Activated T-helper 1 cell treated with anti-CD3 and anti-CD28 coated beads, Interleukin-12 subunit alpha, Interleukin-12 subunit beta, Interleukin-2, Interleukin-4 antibody, amounts not matched to agents 30 ng/mL and 10 ng/mL and 1 ng/mL, durations not matched to agents 14 hours and 24 hours and 36 hours (primary cell): ENCODE data around the gene HRK. TPM values are rescaled to one million over a fixed set of nuclear protein-coding genes. Genes with fewer than 3 reads are reported as not detected.

ENCODE experiments used
- DNase-seq: peaks from one replicate; pipeline ENCODE4 v3.0.0; 2021; ENCODE audit warnings: low spot score
- H3K27ac Mint-ChIP-seq: one replicate; pipeline ENCODE4 v1.8.0; 2021; ENCODE audit warnings: mild to moderate bottlenecking, mixed read lengths
- H3K27me3 Mint-ChIP-seq: one replicate; pipeline ENCODE4 v1.8.0; 2022; ENCODE audit warnings: mild to moderate bottlenecking, moderate library complexity, mixed read lengths; ENCODE audit not compliant: insufficient read depth
- H3K36me3 Mint-ChIP-seq: one replicate; pipeline ENCODE4 v1.8.0; 2021; ENCODE audit warnings: low read depth, mixed read lengths
- H3K4me1 Mint-ChIP-seq: one replicate; pipeline ENCODE4 v1.8.0; 2021; ENCODE audit warnings: low read depth, mixed read lengths
- H3K4me3 Mint-ChIP-seq: one replicate; pipeline ENCODE4 v1.8.0; 2021; ENCODE audit warnings: mild to moderate bottlenecking, moderate library complexity, mixed read lengths
- H3K9me3 Mint-ChIP-seq: one replicate; pipeline ENCODE4 v1.8.0; 2021; ENCODE audit warnings: mixed read lengths
- intact Hi-C: fragments of 100-400 bp; cut with micrococcal nuclease; formaldehyde crosslinking; loops from one replicate; pipeline ENCODE4 v1.15.1; 2024
- total RNA-seq: library from RNA; stranded (reverse); gene quantifications from 2 replicates; pipeline ENCODE4 v1.2.3, GENCODE V29; 2022

HRK gene
- total RNA-seq, 1 donor from 2014 or later, result not detected

DNA sequence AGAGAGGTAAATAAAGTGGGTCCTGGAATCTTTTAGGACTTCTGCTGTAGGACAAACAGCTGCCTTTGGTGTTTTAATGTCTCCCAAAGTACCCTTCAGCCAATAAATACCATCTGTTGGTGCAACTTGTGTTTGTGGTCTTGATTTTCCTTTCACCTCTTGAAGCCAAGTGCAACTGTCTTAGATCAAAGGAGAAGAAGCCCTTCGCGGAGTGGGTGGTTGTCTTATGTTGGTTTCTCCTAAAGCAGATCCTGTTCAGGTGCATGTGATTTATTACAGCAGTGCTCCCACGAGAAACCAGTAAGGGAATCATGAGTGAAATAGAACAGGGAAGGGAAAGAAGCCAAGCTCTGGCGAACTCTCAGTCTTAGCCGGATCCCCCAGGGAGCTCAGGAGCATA lies 27.7 kb downstream of the HRK start:
- peaks cover 11% of the 10 kb centered on the region for H3K27me3 Mint-ChIP-seq
- H3K9me3 Mint-ChIP-seq, result no peaks in the 10 kb centered on the region
- H3K4me3 Mint-ChIP-seq, result no peak overlapping the region

DNA sequence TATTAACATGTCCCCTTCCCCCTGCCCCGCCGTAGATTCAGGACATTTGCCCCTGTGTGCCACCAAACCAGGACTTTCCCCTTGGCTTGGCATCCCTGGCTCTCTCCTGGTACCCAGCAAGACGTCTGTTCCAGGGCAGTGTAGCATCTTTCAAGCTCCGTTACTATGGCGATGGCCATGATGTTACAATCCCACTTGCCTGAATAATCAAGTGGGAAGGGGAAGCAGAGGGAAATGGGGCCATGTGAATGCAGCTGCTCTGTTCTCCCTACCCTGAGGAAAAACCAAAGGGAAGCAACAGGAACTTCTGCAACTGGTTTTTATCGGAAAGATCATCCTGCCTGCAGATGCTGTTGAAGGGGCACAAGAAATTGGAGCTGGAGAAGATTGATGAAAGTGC lies 28.9 kb downstream of the HRK start:
- Mint-ChIP-seq H3K4me1 (no peaks in the 10 kb centered on the region), H3K4me3 (no peak overlapping the region), H3K27ac (no peak overlapping the region), H3K27me3 (peaks cover 2% of the 10 kb centered on the region), H3K9me3 (no peaks in the 10 kb centered on the region), H3K36me3 (no peaks in the 10 kb centered on the region)
- DNase-seq, result no peak
- intact Hi-C loops, result no loop called here

More for the DNA sequence above, 27.7 kb downstream of the HRK start:
- Mint-ChIP-seq H3K27ac (no peak overlapping the region), H3K4me1 (no peaks in the 10 kb centered on the region), H3K36me3 (no peaks in the 10 kb centered on the region)
- no peak for DNase-seq
- intact Hi-C loops, result no loop called here

DNA sequence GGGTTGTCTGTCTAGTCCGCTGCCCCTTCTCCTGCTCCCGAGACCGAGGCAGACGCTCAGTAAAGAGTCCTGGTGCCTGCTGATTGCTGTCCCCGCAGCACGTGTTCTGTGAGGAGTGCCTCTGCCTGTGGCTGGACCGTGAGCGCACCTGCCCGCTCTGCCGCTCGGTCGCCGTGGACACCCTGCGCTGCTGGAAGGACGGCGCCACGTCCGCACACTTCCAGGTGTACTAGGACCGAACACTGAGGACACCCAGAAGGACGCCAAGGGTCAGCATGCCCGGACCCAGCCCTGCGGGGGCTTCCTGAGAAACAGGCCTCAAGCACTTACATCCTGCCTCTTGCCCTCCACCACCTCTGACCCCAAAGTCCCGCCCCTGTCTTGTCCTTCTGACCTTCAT lies 32.0 kb downstream of the HRK start:
- H3K4me3 Mint-ChIP-seq, result no peak overlapping the region
- intact Hi-C loops, result no loop called here

DNA sequence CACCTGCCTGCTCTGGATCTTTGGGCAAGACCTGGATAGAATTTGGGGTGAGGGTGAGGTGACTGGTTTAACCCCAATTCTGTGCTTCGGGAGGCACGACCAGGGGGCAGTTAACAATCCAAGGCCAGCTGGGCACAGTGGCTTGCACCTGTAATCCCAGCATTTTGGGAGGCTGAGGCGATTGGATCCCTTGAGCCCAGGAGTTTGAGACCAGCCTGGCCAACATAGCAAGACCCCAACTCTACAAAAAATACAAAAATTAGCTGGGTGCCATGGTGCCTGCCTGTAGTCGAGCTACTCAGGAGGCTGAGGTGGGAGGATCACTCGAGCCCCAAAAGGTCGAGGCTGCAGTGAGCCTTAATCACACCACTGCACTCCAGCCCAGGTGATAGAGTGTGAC lies 38.2 kb downstream of the HRK start:
- no peaks in the 10 kb centered on the region for H3K4me1 Mint-ChIP-seq

More for the DNA sequence above, 32.0 kb downstream of the HRK start:
- Mint-ChIP-seq H3K27me3 (no peaks in the 10 kb centered on the region), H3K36me3 (no peaks in the 10 kb centered on the region), H3K27ac (no peak overlapping the region), H3K9me3 (no peaks in the 10 kb centered on the region), H3K4me1 (no peaks in the 10 kb centered on the region)
- no peak for DNase-seq

DNA sequence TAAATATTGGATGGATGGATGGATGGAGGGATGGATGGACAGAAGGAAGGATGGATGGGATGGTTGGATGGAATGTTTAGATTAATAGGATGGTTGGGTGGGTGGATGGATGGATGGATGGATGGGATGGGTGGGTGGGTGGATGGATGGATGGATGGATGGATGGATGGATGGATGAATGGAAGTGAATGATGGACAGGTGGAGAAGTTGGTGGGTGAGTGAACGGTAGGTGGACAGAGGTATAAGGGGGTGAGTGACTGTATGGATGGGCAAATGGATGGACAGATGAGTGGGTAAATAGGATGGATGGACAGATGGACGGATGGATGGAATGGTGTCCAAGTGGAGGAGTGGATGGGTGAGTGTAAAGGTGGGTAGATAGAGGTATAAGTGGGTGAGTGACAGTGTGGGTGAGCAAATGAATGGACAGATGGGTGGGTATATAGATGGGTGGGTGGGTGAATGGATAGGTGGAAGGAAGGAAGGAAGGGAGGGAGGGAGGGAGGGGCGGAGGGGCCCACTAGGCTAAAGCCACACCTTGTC lies 41.9 kb downstream of the HRK start:
- no peak overlapping the region for H3K4me3 Mint-ChIP-seq
- no peaks in the 10 kb centered on the region for H3K4me1 Mint-ChIP-seq
- no peaks in the 10 kb centered on the region for H3K27me3 Mint-ChIP-seq
- no peak overlapping the region for H3K27ac Mint-ChIP-seq
- H3K36me3 Mint-ChIP-seq, result no peaks in the 10 kb centered on the region
- DNase-seq, result no peak
- intact Hi-C loops, result no loop called here
- H3K9me3 Mint-ChIP-seq, result no peaks in the 10 kb centered on the region

More for the DNA sequence above, 38.2 kb downstream of the HRK start:
- no peaks in the 10 kb centered on the region for H3K27me3 Mint-ChIP-seq
- DNase-seq, result no peak
- intact Hi-C loops, result no loop called here
- H3K4me3 Mint-ChIP-seq, result no peak overlapping the region
- no peak overlapping the region for H3K27ac Mint-ChIP-seq
- no peaks in the 10 kb centered on the region for H3K9me3 Mint-ChIP-seq
- H3K36me3 Mint-ChIP-seq, result no peaks in the 10 kb centered on the region

DNA sequence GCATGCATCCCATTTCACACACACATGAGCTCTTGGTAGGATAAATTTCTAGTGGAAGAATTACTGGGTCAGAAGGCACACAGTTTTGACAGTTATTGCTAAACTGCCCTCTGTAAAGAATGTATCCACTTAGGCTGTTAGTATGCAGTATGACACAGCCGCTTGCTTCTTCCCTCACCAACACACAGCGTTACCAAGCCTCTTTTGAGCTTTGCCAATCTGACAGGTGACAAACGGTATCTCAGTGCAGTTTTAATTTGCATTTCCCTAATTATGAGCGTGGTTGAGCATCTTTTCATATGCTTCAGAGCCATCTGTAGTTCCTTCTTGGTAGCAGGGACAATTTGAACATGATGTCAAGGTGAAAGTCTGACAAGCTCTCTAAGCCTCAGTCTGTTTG lies 42.9 kb downstream of the HRK start:
- no peak for DNase-seq
- intact Hi-C loops, result no loop called here
- Mint-ChIP-seq H3K36me3 (no peaks in the 10 kb centered on the region), H3K9me3 (no peaks in the 10 kb centered on the region), H3K27ac (no peak overlapping the region), H3K4me1 (no peaks in the 10 kb centered on the region), H3K27me3 (no peaks in the 10 kb centered on the region), H3K4me3 (no peak overlapping the region)

DNA sequence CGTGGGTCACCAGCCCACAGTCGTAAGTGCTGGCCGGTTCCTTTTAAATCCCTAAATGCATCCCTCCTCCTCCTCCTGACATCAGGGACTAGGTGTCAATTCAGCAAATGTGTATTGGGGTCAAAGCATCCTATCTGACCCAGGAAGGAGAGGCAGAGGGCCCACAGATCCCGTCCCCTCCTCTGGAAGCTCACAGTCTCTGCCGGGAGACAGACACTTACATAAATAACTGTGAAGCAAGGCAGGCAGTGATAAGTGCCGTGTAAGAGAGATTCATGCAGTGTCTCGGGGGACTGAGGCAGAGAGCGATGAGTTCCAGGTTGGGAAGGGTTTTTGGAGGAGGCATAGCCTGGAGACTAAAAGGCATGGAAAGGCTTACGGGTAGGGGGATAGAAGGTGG lies 44.1 kb downstream of the HRK start:
- H3K4me1 Mint-ChIP-seq, result no peaks in the 10 kb centered on the region
- H3K27me3 Mint-ChIP-seq, result no peaks in the 10 kb centered on the region
- H3K9me3 Mint-ChIP-seq, result no peaks in the 10 kb centered on the region
- no peak overlapping the region for H3K4me3 Mint-ChIP-seq
- intact Hi-C loops, result no loop called here
- DNase-seq, result no peak
- no peaks in the 10 kb centered on the region for H3K36me3 Mint-ChIP-seq
- no peak overlapping the region for H3K27ac Mint-ChIP-seq

DNA sequence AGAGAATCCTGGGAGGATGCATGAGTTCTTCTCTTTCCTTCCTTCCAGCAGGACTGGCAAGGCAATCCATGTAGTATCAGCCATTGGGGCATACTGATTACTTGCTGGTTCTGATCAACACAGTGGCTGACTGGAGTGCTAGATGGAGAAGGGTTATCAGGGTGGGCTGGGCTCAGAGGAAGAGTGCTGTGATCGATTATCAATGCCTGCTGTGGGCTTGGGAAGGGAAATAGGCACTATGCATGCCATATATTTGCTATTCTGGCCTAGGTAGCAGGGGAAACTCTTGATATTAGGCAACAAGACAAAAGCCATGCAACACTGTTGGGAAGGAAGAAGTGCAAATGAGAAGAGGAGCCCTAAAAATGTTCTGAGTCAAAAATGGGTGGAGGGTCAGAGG lies 45.8 kb downstream of the HRK start:
- H3K4me3 Mint-ChIP-seq, result no peak overlapping the region
- no peak for DNase-seq
- intact Hi-C loops, result no loop called here

DNA sequence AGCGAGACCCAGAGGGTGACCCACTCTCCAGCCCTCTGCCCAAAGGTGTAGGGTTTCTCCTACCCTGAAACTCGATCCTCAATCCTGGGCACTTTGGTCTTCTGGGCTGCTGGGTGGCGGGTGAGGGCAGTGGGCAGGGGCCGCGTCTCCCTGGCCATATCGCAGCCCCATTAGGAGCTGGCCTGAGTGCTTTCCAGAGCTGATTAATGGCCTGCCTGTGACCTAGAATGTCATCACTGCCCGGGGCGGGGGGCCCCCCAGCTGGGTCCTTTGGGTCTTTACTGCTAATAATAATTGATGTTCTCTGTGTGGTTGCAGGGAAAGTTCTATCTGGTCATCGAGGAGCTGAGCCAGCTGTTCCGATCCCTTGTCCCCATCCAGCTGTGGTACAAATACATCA lies 47.8 kb downstream of the HRK start:
- intact Hi-C loops, result no loop called here
- Mint-ChIP-seq H3K9me3 (no peaks in the 10 kb centered on the region), H3K27me3 (peaks cover 1% of the 10 kb centered on the region), H3K27ac (no peak overlapping the region), H3K4me3 (no peak overlapping the region), H3K36me3 (no peaks in the 10 kb centered on the region), H3K4me1 (no peaks in the 10 kb centered on the region)
- no peak for DNase-seq

More for the DNA sequence above, 45.8 kb downstream of the HRK start:
- H3K4me1 Mint-ChIP-seq, result no peaks in the 10 kb centered on the region
- H3K9me3 Mint-ChIP-seq, result no peaks in the 10 kb centered on the region
- H3K36me3 Mint-ChIP-seq, result no peaks in the 10 kb centered on the region
- H3K27me3 Mint-ChIP-seq, result no peaks in the 10 kb centered on the region
- no peak overlapping the region for H3K27ac Mint-ChIP-seq

DNA sequence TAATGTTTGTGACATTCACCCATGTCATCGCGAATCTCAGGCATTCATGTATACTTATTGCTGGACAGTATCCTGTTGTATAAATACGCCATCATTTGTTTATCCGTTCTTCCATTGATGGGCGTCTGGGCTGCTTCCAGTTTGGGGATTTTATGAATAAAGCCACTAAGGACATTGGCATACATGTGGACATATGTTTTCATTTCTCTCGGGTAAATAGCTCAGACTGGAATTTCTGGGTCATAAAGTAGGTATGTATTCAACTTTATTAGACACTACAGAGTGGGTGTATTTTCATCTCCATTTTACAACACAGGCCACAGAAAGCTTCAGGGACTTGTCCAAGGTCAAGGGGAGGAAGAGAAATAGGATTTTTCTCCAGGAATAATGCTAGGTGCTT lies 48.9 kb downstream of the HRK start:
- no peak for DNase-seq
- H3K36me3 Mint-ChIP-seq, result no peaks in the 10 kb centered on the region
- no peaks in the 10 kb centered on the region for H3K9me3 Mint-ChIP-seq
- intact Hi-C loops, result no loop called here
- H3K27me3 Mint-ChIP-seq, result peaks cover 1% of the 10 kb centered on the region
- no peak overlapping the region for H3K4me3 Mint-ChIP-seq
- no peaks in the 10 kb centered on the region for H3K4me1 Mint-ChIP-seq
- no peak overlapping the region for H3K27ac Mint-ChIP-seq

DNA sequence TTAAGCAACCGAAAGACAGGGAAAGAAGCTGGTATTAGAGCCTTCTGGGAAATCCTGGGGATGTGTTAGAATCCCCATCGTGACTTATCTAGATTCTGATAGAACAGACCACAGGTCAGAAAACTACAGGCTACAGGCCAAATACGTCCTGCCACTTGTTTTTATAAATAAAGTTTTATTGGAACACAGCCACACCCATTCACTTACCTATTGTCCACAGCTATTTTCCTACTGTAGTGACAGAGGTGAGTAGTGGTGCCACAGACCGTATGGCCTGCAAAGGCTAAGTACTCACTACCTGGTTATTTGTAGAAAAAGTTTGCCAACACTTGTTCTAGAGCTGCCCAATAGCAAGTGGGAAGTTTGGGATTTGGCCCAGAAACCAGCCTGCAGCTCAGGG lies 53.8 kb downstream of the HRK start:
- no peak overlapping the region for H3K4me3 Mint-ChIP-seq
- no peaks in the 10 kb centered on the region for H3K9me3 Mint-ChIP-seq
- intact Hi-C loops, result no loop called here
- no peaks in the 10 kb centered on the region for H3K36me3 Mint-ChIP-seq
- peaks cover 7% of the 10 kb centered on the region for H3K27me3 Mint-ChIP-seq
- no peak for DNase-seq
- H3K27ac Mint-ChIP-seq, result no peak overlapping the region
- no peaks in the 10 kb centered on the region for H3K4me1 Mint-ChIP-seq

DNA sequence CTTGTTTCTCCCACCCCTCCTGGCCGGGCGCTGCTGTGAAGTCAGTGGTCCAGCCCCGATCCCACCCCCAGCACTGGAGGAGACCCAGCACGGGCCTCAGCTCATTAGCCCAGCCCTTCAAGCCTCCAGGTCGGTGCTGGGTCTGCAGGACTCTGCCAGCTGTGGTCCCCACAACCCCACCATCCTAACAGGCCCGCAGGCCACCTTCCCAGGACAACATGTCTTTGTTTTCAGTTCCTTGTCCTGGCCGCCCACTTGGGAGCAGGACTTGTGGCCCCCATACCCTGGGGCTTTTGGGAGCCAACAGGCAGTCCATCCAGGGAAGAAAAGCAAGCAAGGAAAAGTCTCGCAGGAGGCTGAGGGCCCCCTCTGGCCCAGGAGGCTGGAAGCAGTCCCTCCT lies 60.0 kb downstream of the HRK start:
- no peak overlapping the region for H3K27ac Mint-ChIP-seq
- H3K27me3 Mint-ChIP-seq, result peaks cover 7% of the 10 kb centered on the region
- H3K4me3 Mint-ChIP-seq, result no peak overlapping the region
- no peaks in the 10 kb centered on the region for H3K36me3 Mint-ChIP-seq
- no peak for DNase-seq
- intact Hi-C loops, result no loop called here
- H3K9me3 Mint-ChIP-seq, result no peaks in the 10 kb centered on the region
- H3K4me1 Mint-ChIP-seq, result peaks cover 21% of the 10 kb centered on the region

DNA sequence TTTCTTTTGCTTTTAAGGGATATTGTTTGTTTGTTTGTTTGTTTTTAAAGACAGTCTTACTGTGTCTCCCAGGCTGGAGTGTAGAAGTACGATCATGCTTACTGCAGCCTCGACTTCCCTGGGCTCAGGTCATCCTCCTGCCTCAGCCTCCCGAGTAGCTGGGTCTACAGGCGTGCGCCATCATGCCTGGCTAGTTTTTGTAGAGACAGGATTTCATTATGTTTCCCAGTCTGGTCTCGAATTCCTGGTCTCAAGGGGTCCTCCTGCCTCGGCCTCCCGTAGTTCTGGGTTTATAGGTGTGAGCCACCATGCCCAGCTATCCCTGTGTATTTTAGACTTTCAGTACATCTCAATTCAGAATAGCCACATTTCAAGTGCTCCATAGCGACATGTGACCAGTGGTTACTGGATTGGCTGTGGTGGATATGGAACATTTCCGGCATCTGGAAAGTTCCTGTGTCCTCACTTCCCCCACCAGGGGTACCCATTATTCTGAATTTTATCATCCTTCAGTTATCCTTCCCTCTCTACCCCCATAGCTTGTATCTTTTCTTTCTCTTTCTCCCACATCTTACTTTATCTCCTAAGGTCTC lies 61.1 kb downstream of the HRK start:
- H3K27me3 Mint-ChIP-seq, result peaks cover 9% of the 10 kb centered on the region
- no peak for DNase-seq

More for the DNA sequence above, 61.1 kb downstream of the HRK start:
- Mint-ChIP-seq H3K36me3 (no peaks in the 10 kb centered on the region), H3K4me1 (peaks cover 21% of the 10 kb centered on the region), H3K4me3 (peak overlapping the region; percentile 58), H3K27ac (peak overlapping the region; percentile 75), H3K9me3 (no peaks in the 10 kb centered on the region)
- intact Hi-C loops, result no loop called here
